Stimulated activated naive CD4-positive, alpha-beta T cell (primary cell): Measurements from ENCODE around the gene CD200R1.

ENCODE experiments used
- DNase-seq, 6 experiments: peaks; one replicate each; lab custom pipeline; 2025; lab: John Stamatoyannopoulos, UW

Gene CD200R1

DNA sequence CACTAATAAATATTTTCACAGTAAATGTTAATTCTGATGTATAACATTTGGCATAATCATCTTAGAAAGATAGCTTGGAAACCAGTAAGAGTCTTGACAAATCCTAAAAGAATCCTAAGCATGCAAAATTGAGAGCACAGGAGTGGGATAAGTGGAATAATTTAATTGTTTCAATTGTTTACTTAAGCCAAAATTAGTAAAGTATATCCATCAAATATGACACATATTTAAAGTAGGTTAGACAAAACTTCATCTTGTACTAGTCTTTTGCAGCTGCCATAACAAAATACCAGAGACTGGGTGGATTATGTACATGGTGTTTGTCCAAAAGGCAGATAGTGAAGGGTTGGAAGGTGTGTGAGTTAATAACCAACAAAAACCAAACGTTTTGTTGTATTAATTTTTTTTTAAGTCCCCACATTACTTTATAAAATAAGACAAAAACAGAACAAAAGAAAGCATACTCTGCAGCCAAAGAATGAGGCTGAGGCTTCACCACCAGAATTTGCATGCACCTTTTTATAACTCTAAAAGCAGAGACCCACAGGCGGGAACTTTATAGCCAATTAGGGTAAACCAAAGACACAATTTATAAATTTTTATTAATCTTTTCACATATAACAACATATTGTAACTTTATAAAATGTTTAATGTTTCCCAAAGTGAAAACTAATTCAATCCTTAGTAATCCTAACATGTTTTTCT is 86.4 kb downstream of the CD200R1 start:
- no peak for DNase-seq

DNA sequence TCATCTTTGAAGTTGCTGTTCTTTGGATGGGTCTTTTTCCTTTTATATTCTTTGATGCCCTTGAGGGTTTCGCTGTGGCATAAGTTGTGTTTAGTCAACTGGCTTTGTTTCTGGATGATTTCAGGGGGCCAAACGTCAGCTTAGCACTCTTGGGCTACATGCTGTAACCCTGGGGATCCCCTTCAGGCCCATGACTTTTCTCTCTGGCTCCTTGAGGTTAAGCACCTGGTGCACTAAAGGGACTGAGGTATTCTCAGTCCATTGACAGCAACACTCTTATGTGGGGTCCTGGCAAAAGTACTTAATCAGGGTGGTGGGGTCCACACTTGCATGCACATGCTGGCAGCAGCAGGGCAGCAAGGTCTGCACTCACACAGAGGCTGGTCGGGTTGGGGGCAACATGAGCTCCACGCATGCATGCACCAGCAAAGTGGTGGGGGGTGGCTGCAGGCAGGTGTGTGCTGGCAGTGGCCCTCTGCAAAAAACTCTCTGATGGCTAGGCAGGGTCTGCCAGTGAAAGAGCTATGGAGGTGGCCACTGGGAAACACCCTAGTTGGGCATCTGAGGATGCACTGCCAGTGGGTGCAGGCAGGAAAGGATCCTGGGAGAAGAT is 90.1 kb downstream of the CD200R1 start:
- no peak for DNase-seq

- DNase-seq: no peak
Observed at GRCh38 chr3:112881891-112882290, 93.0 kb downstream of the CD200R1 start.

- DNase-seq: no peak
Observed at GRCh38 chr3:112875561-112875960, 99.3 kb downstream of the CD200R1 start.

GRCh38 chr3:112874725-112875124 is 100.2 kb downstream of the CD200R1 start:
- DNase-seq: no peak

GRCh38 chr3:112873632-112874031 is 101.3 kb downstream of the CD200R1 start:
- no peak for DNase-seq

DNA sequence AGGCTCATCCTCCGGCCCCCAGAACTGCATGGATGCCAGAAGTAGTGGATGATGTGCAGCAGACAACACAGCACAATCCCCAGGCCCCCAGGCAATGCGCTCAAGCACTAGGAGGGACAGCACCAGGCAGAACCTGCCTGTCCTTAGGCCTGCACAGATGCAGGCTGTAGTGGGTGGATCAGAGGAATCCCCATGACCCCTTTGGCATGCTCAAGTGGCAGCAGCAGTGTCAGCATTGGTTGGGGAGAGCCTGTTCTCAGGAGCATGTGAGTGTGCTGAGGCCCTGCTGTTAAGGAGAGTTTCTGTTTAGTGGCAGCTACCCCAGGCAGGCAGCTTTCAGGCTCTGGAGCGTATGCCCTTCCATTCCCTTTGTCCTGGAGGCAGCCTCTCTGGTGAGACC is 103.2 kb downstream of the CD200R1 start:
- DNase-seq: no peak
